Endodermal cell (in vitro differentiated cells): ENCODE results near the gene TJAP1. TPM values are rescaled to one million over a fixed set of nuclear protein-coding genes. Genes with fewer than 3 reads are reported as not detected.

Experiments used
- DNase-seq: peaks from one replicate; pipeline ENCODE4 v3.0.0-alpha.2; 2017
- H3K27ac ChIP-seq: 2 replicates; pipeline ENCODE4 v1.5.1; 2013; ENCODE audit warnings: mild to moderate bottlenecking, low read depth, low read length, moderate library complexity
- H3K27me3 ChIP-seq: 2 replicates; pipeline ENCODE4 v1.6.1; 2013; ENCODE audit warnings: mild to moderate bottlenecking, low read length, moderate library complexity; ENCODE audit not compliant: insufficient read depth, control insufficient read depth, poor library complexity, severe bottlenecking
- H3K36me3 ChIP-seq: 2 replicates; pipeline ENCODE4 v1.7.0; 2013; ENCODE audit warnings: mild to moderate bottlenecking, low read length, moderate library complexity; ENCODE audit not compliant: control insufficient read depth, insufficient read depth
- H3K4me1 ChIP-seq: one replicate; pipeline ENCODE4 v1.7.0; 2013; ENCODE audit warnings: low read length; ENCODE audit not compliant: control insufficient read depth, insufficient read depth
- H3K4me3 ChIP-seq: 2 replicates; pipeline ENCODE4 v1.5.1; 2013; ENCODE audit warnings: mild to moderate bottlenecking, low read length, moderate library complexity
- H3K9ac ChIP-seq: 2 replicates; pipeline ENCODE4 v1.6.1; 2013; ENCODE audit warnings: mild to moderate bottlenecking, low read length, moderate library complexity; ENCODE audit not compliant: poor library complexity, severe bottlenecking; ENCODE audit errors: extremely low read depth
- H3K9me3 ChIP-seq: 2 replicates; pipeline ENCODE4 v1.6.1; 2013; ENCODE audit warnings: mild to moderate bottlenecking, low read length, moderate library complexity; ENCODE audit not compliant: control insufficient read depth
- H3K27ac Mint-ChIP-seq: 2 replicates; pipeline ENCODE4 v1.8.0; 2020; ENCODE audit warnings: mixed read lengths
- H3K27me3 Mint-ChIP-seq: 2 replicates; pipeline ENCODE4 v1.8.0; 2021; ENCODE audit warnings: mild to moderate bottlenecking, mixed read lengths; ENCODE audit not compliant: insufficient read depth
- H3K36me3 Mint-ChIP-seq: 2 replicates; pipeline ENCODE4 v1.8.0; 2020; ENCODE audit warnings: low read depth, mixed read lengths
- H3K4me1 Mint-ChIP-seq: 2 replicates; pipeline ENCODE4 v1.8.0; 2020; ENCODE audit warnings: mixed read lengths
- H3K4me3 Mint-ChIP-seq: 2 replicates; pipeline ENCODE4 v1.8.0; 2020; ENCODE audit warnings: mild to moderate bottlenecking, moderate library complexity, mixed read lengths
- H3K9me3 Mint-ChIP-seq: 2 replicates; pipeline ENCODE4 v1.8.0; 2020; ENCODE audit warnings: mild to moderate bottlenecking, mixed read lengths
- CTCF ChIP-seq: fragments of 200-600 bp; sonication (generic); conservative IDR thresholded peaks from 2 replicates; pipeline ENCODE4 v1.5.0; 2021; ENCODE audit warnings: antibody characterized with exemption, mild to moderate bottlenecking
- WGBS, 2 experiments: methylation state at CpG; one replicate each; pipeline versions ENCODE4 v1.1.5 to v1.1.7; 2013; ENCODE audit warnings: missing lambda C conversion rate in 2 of 2, mixed read lengths in 1 of 2; ENCODE audit not compliant: insufficient coverage in 1 of 2, insufficient read length in 1 of 2; 5-methylcytosine and 5-hydroxymethylcytosine counted together
- total RNA-seq, 2 donors: library from RNA; stranded (reverse); fragmentation: NEBNext Ultra II Directional in 1 of 2; extraction: Animal tissue kit (Norgen Biotek cat#: 25700) in 1 of 2; gene quantifications; 2 replicates in 1 of 2; 3 replicates in 1 of 2; pipeline ENCODE4 v1.2.1, GENCODE V29; 2021

The TJAP1 gene
- total RNA-seq, 2 donors from 2014 or later, result 44.3 to 50.2 TPM

- Histone ChIP-seq H3K4me1 (no peaks in the 10 kb centered on the region), H3K27ac (no peak overlapping the region), H3K27me3 (no peaks in the 10 kb centered on the region), H3K36me3 (peaks cover 87% of the 10 kb centered on the region), H3K4me3 (no peak overlapping the region), H3K9me3 (no peaks in the 10 kb centered on the region), H3K9ac (no peak overlapping the region)
- no peaks in the 10 kb centered on the region for H3K27me3 Mint-ChIP-seq
- H3K4me1 Mint-ChIP-seq, result no peaks in the 10 kb centered on the region
- no peak for TF ChIP-seq CTCF
- H3K27ac Mint-ChIP-seq, result no peak overlapping the region
- H3K9me3 Mint-ChIP-seq, result no peaks in the 10 kb centered on the region
- H3K4me3 Mint-ChIP-seq, result no peak overlapping the region
- H3K36me3 Mint-ChIP-seq, result peaks cover 74% of the 10 kb centered on the region
- 93 to 94% methylated on average over 7 to 8 of the region's 8 CpGs for WGBS, 2 experiments
- DNase-seq, result no peak
Observed at GRCh38 chr6:43522547-43523261, 45.3 kb downstream of the TJAP1 start.

GRCh38 chr6:43523284-43523683 is 45.9 kb downstream of the TJAP1 start:
- Histone ChIP-seq H3K4me3 (no peak overlapping the region), H3K36me3 (peaks cover 93% of the 10 kb centered on the region), H3K27ac (no peak overlapping the region), H3K4me1 (no peaks in the 10 kb centered on the region), H3K27me3 (no peaks in the 10 kb centered on the region), H3K9me3 (no peaks in the 10 kb centered on the region), H3K9ac (no peak overlapping the region)
- Mint-ChIP-seq H3K36me3 (peaks cover 78% of the 10 kb centered on the region), H3K27me3 (no peaks in the 10 kb centered on the region), H3K4me1 (no peaks in the 10 kb centered on the region), H3K27ac (no peak overlapping the region), H3K4me3 (no peak overlapping the region), H3K9me3 (no peaks in the 10 kb centered on the region)
- WGBS, 2 experiments, result 96% methylated on average over 3 of the region's 3 CpGs; no CpG with 5 or more reads in 1 of the 2 experiments
- no peak for TF ChIP-seq CTCF
- no peak for DNase-seq

GRCh38 chr6:43524483-43524961 is 47.2 kb downstream of the TJAP1 start:
- Histone ChIP-seq H3K4me3 (no peak overlapping the region), H3K9ac (no peak overlapping the region), H3K27ac (no peak overlapping the region), H3K4me1 (peaks cover 5% of the 10 kb centered on the region), H3K27me3 (no peaks in the 10 kb centered on the region), H3K9me3 (no peaks in the 10 kb centered on the region), H3K36me3 (peaks cover 96% of the 10 kb centered on the region)
- Mint-ChIP-seq H3K4me1 (no peaks in the 10 kb centered on the region), H3K27me3 (no peaks in the 10 kb centered on the region), H3K36me3 (peaks cover 87% of the 10 kb centered on the region), H3K4me3 (no peak overlapping the region), H3K27ac (no peak overlapping the region), H3K9me3 (no peaks in the 10 kb centered on the region)
- TF ChIP-seq CTCF, result no peak
- 93 to 96% methylated on average over 10 of the region's 10 CpGs for WGBS, 2 experiments
- no peak for DNase-seq
